Left ventricle myocardium inferior (tissue), 1 donor: ENCODE measurements around the gene NCAPG2. TPM values are rescaled to one million over a fixed set of nuclear protein-coding genes. Genes with fewer than 3 reads are reported as not detected.

Experiments used
- DNase-seq: peaks from one replicate; pipeline ENCODE4 v3.0.0-alpha.2; 2020
- H3K27ac ChIP-seq: fragments of 200-600 bp; replicated peaks from 2 replicates; pipeline ENCODE4 v1.8.0; 2021
- H3K27me3 ChIP-seq: fragments of 200-600 bp; 2 replicates; pipeline ENCODE4 v1.8.0; 2021; ENCODE audit warnings: low read depth
- H3K36me3 ChIP-seq: fragments of 200-600 bp; 2 replicates; pipeline ENCODE4 v1.8.0; 2021
- H3K4me1 ChIP-seq: fragments of 200-600 bp; 2 replicates; pipeline ENCODE4 v1.8.0; 2021
- H3K4me3 ChIP-seq: fragments of 200-600 bp; 2 replicates; pipeline ENCODE4 v1.8.0; 2021; ENCODE audit warnings: mild to moderate bottlenecking, moderate library complexity
- H3K9me3 ChIP-seq: fragments of 200-600 bp; replicated peaks from 2 replicates; pipeline ENCODE4 v1.8.0; 2021
- CTCF ChIP-seq: fragments of 200-600 bp; IDR thresholded peaks from 2 replicates; pipeline ENCODE4 v1.8.0; 2021; ENCODE audit warnings: antibody characterized with exemption, mild to moderate bottlenecking, borderline replicate concordance
- intact Hi-C: fragments of 100-400 bp; cut with micrococcal nuclease; formaldehyde crosslinking; loops from one replicate; pipeline ENCODE4 v1.11.0; 2022
- total RNA-seq: library from RNA; stranded (reverse); fragmentation: NEBNext Ultra II Directional; extraction: Animal tissue kit (Norgen Biotek cat#: 25700); gene quantifications from one replicate; pipeline ENCODE4 v1.2.1, GENCODE V29; 2021
- donor health status: DM: no; HTN: yes; CAD: no; lungs with severe emphysema.

NCAPG2 gene
- total RNA-seq, 1 donor from 2014 or later: 3.7 TPM

DNA sequence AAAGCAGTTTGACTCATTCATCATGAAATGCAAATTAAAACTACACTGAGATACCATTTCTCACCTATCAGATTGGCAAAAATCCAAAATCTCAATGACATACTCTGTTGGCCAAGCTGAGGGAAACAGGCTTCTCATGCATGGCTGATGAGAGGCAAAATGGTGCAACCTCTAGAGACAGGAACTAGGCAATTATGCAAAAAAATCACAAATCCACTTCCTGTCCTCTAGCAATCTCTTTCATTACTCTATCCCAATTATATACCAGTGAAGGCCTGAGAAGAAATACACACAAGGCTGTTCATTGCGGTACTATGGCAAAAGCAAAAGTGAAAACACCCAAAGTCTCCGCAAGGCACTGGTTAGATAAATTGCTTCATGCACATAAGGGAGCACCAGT is 91.1 kb downstream of the NCAPG2 start:
- Histone ChIP-seq H3K27ac (no peak overlapping the region), H3K9me3 (no peaks in the 10 kb centered on the region), H3K4me3 (no peak overlapping the region), H3K27me3 (no peaks in the 10 kb centered on the region), H3K36me3 (no peaks in the 10 kb centered on the region), H3K4me1 (no peaks in the 10 kb centered on the region)
- intact Hi-C loops: no loop called here
- DNase-seq: no peak
- no peak for TF ChIP-seq CTCF

DNA sequence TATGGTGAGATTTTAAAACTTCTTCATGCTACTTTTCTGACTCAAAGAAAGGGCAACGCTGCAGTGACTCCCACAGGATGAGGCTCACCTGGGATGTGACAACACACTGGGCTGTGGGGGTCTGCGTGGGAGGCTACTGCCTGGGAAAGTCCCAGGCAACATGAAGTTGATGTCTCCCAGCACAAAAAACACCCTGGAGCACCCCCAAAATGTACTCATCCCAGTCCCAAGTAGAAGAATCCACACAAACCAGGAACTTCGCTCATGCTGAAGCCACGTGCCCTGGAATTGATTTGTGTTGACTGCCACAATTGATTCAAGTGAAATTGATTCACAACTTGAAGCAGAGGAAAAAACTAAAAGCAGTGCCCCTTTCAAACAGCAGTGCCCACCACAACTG is 92.1 kb downstream of the NCAPG2 start:
- Histone ChIP-seq H3K27ac (no peak overlapping the region), H3K27me3 (no peaks in the 10 kb centered on the region), H3K9me3 (no peaks in the 10 kb centered on the region), H3K4me1 (no peaks in the 10 kb centered on the region), H3K4me3 (no peak overlapping the region), H3K36me3 (no peaks in the 10 kb centered on the region)
- no peak for TF ChIP-seq CTCF
- intact Hi-C loops: no loop called here
- no peak for DNase-seq

DNA sequence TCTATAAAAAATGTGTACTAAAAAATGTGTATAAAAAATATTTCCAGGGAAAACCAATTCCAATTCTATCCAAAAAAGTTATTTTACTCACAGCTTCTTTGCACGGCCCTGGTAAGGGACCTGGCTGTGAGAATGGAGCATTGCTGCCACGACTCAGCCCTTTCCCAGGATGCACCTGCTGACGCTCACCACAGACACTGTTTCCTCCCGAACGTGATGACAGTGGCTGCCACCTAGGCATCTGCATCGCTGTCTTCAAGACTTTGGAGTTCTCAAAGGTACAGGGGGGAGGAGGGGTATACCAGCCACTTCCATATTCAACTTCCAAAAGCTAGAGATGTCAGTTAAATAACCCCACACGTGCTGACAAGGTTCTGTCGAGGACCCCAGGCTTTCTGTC is 93.1 kb downstream of the NCAPG2 start:
- Histone ChIP-seq H3K4me3 (no peak overlapping the region), H3K36me3 (no peaks in the 10 kb centered on the region), H3K27ac (no peak overlapping the region), H3K4me1 (no peaks in the 10 kb centered on the region), H3K9me3 (no peaks in the 10 kb centered on the region), H3K27me3 (no peaks in the 10 kb centered on the region)
- no peak for TF ChIP-seq CTCF
- intact Hi-C loops: no loop called here
- DNase-seq: no peak

GRCh38 chr7:158609313-158609974 is 95.2 kb downstream of the NCAPG2 start:
- Histone ChIP-seq H3K27ac (no peak overlapping the region), H3K36me3 (no peaks in the 10 kb centered on the region), H3K4me1 (no peaks in the 10 kb centered on the region), H3K9me3 (no peaks in the 10 kb centered on the region), H3K4me3 (no peak overlapping the region), H3K27me3 (no peaks in the 10 kb centered on the region)
- DNase-seq: no peak
- no peak for TF ChIP-seq CTCF
- intact Hi-C loops: no loop called here

DNA sequence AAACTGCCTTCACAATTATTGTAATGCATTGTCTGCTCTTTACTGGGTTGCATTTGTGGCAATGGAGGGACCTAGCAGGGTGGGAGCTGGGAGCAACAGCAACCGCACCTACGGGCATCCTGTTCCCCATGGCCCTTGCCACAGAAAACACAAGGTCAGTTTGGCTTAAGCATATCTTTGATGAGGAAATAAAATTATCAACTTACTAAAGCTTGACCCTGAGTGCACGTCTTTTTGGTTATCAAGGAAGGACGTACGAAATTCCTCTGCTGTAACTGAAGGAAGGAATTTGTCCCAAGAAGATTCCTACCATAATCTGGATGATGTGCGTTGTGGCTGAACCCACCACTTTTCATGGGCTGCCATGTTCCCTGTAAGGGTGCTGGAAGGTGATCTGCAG is 97.0 kb downstream of the NCAPG2 start:
- Histone ChIP-seq H3K9me3 (no peaks in the 10 kb centered on the region), H3K27me3 (no peaks in the 10 kb centered on the region), H3K4me3 (no peak overlapping the region), H3K27ac (no peak overlapping the region), H3K4me1 (no peaks in the 10 kb centered on the region), H3K36me3 (no peaks in the 10 kb centered on the region)
- no peak for TF ChIP-seq CTCF
- DNase-seq: no peak
- intact Hi-C loops: no loop called here
